Memory B cell (primary cell): ENCODE measurements around the gene ADAMTS3.
"Not testable (repeated sequence)": the region's sequence is repeated elsewhere in the genome, so short reads cannot be mapped to it uniquely, and the experiment has no call there.

ENCODE experiments used
- ATAC-seq: fragments of 150-1000 bp; cut with Tn5 transposase; 2 replicates; pipeline ENCODE4 v1.10.0; 2021; ENCODE audit warnings: low read depth, mild to moderate bottlenecking, moderate library complexity
- DNase-seq, 2 donors: peaks; one replicate each; pipeline ENCODE4 v3.0.0; 2022; ENCODE audit warnings: low spot score in 2 of 2
- H3K27ac Mint-ChIP-seq: one replicate; pipeline ENCODE4 v1.8.0; 2022; ENCODE audit warnings: mild to moderate bottlenecking, moderate library complexity, mixed read lengths
- H3K27me3 Mint-ChIP-seq: one replicate; pipeline ENCODE4 v1.8.0; 2022; ENCODE audit warnings: mixed read lengths
- H3K36me3 Mint-ChIP-seq: one replicate; pipeline ENCODE4 v1.8.0; 2022; ENCODE audit warnings: mild to moderate bottlenecking, mixed read lengths
- H3K4me1 Mint-ChIP-seq: one replicate; pipeline ENCODE4 v1.8.0; 2022; ENCODE audit warnings: mixed read lengths
- H3K4me3 Mint-ChIP-seq: one replicate; pipeline ENCODE4 v1.8.0; 2022; ENCODE audit warnings: mild to moderate bottlenecking, moderate library complexity, mixed read lengths
- H3K9me3 Mint-ChIP-seq: one replicate; pipeline ENCODE4 v1.8.0; 2022; ENCODE audit warnings: mixed read lengths

ADAMTS3 gene

DNA sequence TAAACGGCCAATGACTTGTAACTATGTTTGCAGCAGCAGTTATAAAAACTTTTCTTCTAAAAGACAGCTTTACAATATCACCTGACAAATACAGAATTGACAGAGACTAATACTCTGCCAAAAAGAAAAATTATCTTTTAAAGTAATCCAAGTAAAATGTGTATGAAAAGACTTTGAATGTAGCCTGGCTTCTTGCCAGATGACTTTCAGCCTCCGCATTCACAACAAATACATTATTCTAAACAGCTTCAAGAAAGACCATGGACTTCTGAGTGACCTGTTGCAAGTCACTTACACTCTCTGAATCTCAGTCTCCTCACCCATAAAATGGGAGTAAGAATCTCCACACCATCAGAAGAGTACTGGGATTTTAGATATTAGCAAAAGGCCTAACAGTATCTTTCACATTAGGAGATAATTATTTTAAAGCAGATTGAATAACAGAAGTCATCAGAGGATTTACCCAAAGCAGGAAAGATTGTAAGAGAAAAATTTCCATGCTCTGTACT is 2.5 kb downstream of the ADAMTS3 start:
- Mint-ChIP-seq H3K4me1 (peaks cover 4% of the 10 kb centered on the region), H3K9me3 (peaks cover 1% of the 10 kb centered on the region), H3K36me3 (no peaks in the 10 kb centered on the region), H3K4me3 (no peak overlapping the region), H3K27ac (no peak overlapping the region), H3K27me3 (peaks cover 12% of the 10 kb centered on the region)
- no peak for ATAC-seq
- DNase-seq = no peak

DNA sequence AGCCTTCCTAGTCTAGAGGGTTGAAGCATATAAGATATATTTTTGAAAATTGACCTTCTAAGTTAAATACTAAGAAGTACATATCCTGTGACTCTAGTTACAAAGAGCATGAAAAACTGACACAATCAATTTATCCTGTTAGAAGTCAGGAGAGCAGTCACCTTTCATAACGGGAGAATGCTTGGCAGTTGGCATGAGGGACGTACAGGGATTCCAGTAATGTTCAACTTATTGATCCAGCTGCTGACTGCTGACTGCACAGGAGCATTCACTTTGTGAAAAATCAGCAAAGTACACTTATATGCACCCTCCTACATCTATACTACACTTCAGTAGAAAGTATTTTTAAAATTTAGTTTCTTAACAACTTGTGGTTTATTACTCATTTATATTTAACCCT is 4.2 kb downstream of the ADAMTS3 start:
- peaks cover 1% of the 10 kb centered on the region for H3K9me3 Mint-ChIP-seq
- peaks cover 8% of the 10 kb centered on the region for H3K27me3 Mint-ChIP-seq

DNA sequence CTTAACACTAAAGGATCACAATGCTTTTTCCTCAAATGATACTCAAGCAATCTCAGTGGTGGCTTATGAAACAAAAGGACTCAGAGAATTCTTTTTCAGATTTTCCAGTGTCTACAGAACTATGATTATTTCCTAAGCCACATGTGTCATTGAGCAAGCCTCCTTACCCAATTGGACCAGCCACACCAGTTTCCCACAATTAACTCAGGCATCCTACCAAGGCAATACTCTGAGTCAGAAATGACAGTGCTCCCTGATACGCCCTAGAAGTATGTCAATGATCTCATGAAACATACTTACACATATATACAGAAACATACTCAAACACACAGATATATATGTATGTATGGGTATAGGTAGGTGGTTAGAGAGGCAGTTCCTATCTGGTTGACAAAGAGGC is 4.8 kb downstream of the ADAMTS3 start:
- Mint-ChIP-seq H3K27ac (no peak overlapping the region), H3K4me1 (peaks cover 4% of the 10 kb centered on the region)
- no peak for DNase-seq

More for the DNA sequence above, 4.2 kb downstream of the ADAMTS3 start:
- Mint-ChIP-seq H3K27ac (no peak overlapping the region), H3K4me1 (peaks cover 4% of the 10 kb centered on the region), H3K36me3 (no peaks in the 10 kb centered on the region), H3K4me3 (no peak overlapping the region)
- DNase-seq = no peak
- no peak for ATAC-seq

DNA sequence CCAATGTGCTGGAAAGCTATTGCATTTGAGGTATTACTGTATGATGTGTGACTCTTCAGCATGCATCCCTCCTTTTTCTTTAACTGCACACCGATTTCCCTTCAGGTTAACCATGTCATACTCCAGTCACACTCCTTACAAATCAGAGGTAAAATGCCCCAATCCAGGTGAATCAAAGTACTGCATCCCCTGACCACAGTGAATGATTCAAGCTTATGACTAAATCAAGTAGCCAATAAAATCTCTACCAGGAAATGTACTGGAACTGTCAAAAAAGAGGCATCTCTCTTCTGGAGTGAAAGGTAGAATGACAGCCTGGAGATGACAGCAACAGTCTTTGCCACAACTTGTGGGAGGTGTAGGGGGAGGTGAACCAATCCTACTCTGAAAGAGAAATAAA is 10.4 kb downstream of the ADAMTS3 start:
- Mint-ChIP-seq H3K4me1 (no peaks in the 10 kb centered on the region), H3K9me3 (peaks cover 4% of the 10 kb centered on the region), H3K27ac (no peak overlapping the region), H3K36me3 (no peaks in the 10 kb centered on the region), H3K27me3 (peaks cover 3% of the 10 kb centered on the region), H3K4me3 (no peak overlapping the region)
- DNase-seq = no peak
- no peak for ATAC-seq

More for the DNA sequence above, 4.8 kb downstream of the ADAMTS3 start:
- Mint-ChIP-seq H3K36me3 (no peaks in the 10 kb centered on the region), H3K27me3 (peaks cover 5% of the 10 kb centered on the region), H3K4me3 (no peak overlapping the region), H3K9me3 (peaks cover 1% of the 10 kb centered on the region)
- no peak for ATAC-seq

DNA sequence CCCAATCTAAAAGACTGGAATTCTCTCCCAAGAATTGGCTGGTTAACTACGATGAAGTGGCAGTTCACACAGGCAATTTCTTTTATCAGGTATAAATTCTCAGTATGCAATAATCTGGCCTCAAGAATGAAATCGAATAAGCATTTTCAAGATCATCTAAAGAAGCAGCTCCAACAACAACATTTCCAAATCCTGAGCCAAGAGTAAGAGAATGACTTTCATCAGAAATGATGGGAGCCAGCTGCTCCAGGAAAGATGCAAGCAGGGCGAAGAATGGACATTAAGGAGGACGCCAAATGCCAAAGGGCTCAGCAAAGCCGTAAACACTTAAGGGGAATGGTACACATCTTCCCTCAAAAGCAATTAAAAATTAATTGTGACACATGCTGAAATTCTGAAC is 12.0 kb downstream of the ADAMTS3 start:
- Mint-ChIP-seq H3K27ac (no peak overlapping the region), H3K4me1 (no peaks in the 10 kb centered on the region), H3K36me3 (no peaks in the 10 kb centered on the region), H3K4me3 (no peak overlapping the region), H3K9me3 (peaks cover 5% of the 10 kb centered on the region), H3K27me3 (peaks cover 3% of the 10 kb centered on the region)
- DNase-seq (no peak), ATAC-seq (no peak)

DNA sequence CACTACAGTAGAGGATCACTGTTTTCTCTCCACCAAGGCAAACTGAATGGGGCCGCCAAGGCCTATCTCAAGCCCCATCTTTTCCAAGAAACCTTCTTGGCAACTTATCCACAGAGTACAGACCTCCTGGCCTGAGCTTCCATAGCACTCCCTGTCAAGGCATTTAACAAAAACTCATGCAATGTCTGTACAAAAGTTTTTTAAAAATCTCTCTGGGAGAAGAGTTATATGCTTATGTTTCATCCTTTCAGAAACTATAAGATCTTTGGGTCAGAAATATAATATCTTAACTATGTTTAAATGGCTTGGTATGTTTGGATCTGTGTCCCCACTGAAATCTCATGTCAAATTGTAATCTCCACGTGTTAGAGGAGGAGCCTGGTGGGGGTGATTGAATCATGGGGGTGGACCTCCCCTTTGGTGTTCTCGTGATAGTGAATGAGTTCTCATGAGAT is 13.6 kb downstream of the ADAMTS3 start:
- ATAC-seq = no peak
- Mint-ChIP-seq H3K9me3 (peaks cover 5% of the 10 kb centered on the region), H3K4me1 (no peaks in the 10 kb centered on the region), H3K4me3 (no peak overlapping the region), H3K27me3 (peaks cover 3% of the 10 kb centered on the region), H3K27ac (no peak overlapping the region), H3K36me3 (no peaks in the 10 kb centered on the region)
- no peak for DNase-seq

DNA sequence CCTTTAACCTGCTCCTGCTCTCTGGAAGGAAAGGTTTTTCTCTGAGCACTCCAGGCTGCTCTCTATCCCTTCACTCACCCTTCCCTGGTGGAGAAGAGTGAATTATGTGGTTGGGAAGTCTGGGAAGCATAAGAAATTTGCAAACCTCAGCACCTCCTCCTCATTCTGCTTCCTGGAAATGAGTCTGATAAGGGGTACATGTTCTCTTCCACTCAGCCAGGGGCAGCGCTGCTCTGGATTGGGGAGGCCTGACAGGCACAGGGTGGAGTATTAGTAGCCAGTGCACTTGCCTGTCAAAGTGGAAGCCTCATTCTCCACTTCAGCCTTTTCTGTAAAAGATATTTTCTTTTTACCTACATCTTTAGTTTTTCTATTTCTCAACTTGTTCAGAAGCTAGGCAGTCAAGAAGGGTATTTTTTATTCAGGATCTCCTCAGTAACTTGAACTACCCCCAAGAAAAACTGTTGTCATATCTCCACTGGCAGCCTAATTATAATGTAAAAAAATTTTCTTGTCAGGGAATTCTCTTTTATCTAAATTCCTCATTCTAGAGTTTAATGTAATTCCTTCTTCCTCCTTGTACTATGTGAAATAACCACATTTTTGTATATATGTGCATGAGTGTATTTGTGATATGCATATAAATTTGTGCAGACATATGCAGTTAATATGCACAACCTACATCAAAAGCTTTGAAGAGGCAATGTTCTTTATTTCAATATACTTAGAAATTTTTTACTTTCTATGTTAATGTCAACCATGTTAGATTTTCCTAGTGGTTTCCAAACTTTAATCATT is 15.3 kb downstream of the ADAMTS3 start:
- H3K4me3 Mint-ChIP-seq = no peak overlapping the region
- peaks cover 5% of the 10 kb centered on the region for H3K9me3 Mint-ChIP-seq
- peaks cover 2% of the 10 kb centered on the region for H3K27me3 Mint-ChIP-seq
- H3K4me1 Mint-ChIP-seq = no peaks in the 10 kb centered on the region
- H3K36me3 Mint-ChIP-seq = no peaks in the 10 kb centered on the region
- no peak overlapping the region for H3K27ac Mint-ChIP-seq
- DNase-seq (no peak), ATAC-seq (no peak)

DNA sequence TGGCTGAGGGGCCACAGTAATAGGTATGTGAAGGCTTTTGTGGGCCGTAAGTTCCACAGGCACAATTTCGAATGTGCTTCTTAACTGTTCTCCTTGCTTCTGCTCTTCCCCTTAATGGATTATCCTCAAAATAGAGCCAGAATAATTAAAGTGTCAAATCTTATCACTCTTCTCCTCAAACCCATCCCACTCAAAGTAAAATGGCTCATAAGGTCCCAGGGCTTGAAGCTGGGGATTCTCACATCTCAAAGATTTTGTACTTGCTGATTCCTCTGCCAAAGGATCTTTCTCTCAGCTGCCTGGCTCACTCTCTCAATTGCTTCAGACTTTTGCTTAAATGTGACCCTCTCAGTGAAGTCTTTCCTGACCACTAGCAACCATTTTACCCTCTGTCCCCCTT is 16.6 kb downstream of the ADAMTS3 start:
- H3K4me1 Mint-ChIP-seq = no peaks in the 10 kb centered on the region
- H3K9me3 Mint-ChIP-seq = peaks cover 1% of the 10 kb centered on the region
- peaks cover 2% of the 10 kb centered on the region for H3K27me3 Mint-ChIP-seq
- DNase-seq = no peak
- H3K36me3 Mint-ChIP-seq = no peaks in the 10 kb centered on the region
- no peak overlapping the region for H3K27ac Mint-ChIP-seq
- H3K4me3 Mint-ChIP-seq = no peak overlapping the region
- no peak for ATAC-seq

DNA sequence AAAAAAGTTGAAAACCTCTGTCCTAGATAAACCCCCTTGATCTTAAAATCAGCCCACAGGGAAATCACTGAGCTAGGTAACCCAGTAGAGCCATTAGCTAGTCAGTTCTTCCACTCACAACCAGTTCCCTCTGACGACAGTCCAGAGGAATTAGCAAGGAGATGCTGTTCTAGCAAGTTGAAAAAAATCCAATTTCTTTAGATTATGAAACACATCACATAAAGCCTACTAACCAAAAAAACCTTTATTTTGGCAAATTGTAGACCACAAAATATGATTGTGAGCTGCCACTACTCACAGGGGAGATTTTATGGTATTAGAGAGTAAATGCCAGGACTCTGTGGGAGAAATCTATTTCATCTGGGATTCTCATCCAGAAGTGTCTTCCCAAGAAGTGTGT is 22.6 kb downstream of the ADAMTS3 start:
- Mint-ChIP-seq H3K27me3 (no peaks in the 10 kb centered on the region), H3K4me1 (no peaks in the 10 kb centered on the region), H3K27ac (no peak overlapping the region), H3K36me3 (no peaks in the 10 kb centered on the region), H3K9me3 (no peaks in the 10 kb centered on the region), H3K4me3 (no peak overlapping the region)
- DNase-seq (no peak), ATAC-seq (no peak)

DNA sequence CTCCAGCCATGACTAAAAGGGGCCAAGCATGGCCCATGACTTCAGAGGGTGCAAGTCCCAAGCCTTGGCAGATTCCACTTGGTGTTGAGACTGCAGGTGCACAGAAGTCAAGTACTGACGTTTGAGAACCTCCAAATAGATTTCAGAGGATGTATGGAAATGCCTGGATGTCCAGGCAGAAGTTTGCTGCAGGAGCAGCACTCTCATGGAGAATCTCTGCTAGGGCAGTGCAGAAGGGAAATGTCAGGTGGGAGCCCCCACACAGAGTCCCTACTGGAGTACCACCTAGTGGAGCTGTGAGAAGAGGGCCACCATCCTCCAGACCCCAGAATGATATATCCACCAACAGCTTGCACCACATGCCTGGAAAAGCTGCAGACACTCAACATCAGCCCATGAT is 28.3 kb downstream of the ADAMTS3 start:
- not testable (repeated sequence) for H3K36me3 Mint-ChIP-seq, H3K4me1 Mint-ChIP-seq

DNA sequence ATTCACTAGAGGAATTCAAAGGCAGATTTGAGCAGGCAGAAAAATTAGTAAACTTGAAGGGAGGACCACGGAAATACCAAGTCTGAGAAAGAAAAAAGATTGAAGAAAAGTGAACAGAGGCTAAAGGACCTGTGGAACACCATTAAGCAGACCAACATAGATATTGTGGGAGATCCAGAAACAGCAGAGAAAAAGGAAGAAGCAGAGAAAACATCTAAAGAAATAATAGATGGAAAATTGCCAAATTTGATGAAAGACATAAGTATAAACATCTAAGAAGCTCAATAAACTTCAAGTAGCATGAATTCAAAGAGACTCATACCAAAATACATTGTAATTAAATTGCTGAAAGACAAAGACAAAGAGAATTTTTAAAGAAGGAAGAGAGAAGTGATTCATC is 31.0 kb downstream of the ADAMTS3 start:
- Mint-ChIP-seq H3K36me3 (no peaks in the 10 kb centered on the region), H3K4me3 (no peak overlapping the region), H3K4me1 (no peaks in the 10 kb centered on the region), H3K27ac (no peak overlapping the region), H3K9me3 (peaks cover 10% of the 10 kb centered on the region), H3K27me3 (no peaks in the 10 kb centered on the region)
- DNase-seq (no peak), ATAC-seq (no peak)

More for the DNA sequence above, 28.3 kb downstream of the ADAMTS3 start:
- DNase-seq, H3K27me3 Mint-ChIP-seq, H3K27ac Mint-ChIP-seq, ATAC-seq, H3K4me3 Mint-ChIP-seq: not testable (repeated sequence)
- H3K9me3 Mint-ChIP-seq = peaks cover 10% of the 10 kb centered on the region

DNA sequence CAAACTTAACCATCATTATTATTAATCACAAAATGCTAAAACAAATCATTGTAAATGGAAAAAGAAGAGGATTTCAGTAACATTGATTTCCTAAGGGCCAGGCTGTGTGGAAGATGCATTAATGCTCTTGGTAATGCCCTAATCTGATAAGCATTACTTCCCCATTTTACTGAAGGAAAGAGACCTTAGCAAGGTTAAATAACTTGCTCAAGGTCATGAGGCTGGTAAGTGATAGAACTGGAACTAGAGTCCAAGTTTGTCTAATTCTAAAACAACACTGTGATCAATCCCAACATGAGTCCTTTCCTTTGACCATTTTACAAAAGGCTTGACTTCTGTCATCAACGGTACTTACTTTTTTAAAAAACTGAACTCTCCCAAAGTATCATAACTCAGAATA is 32.6 kb downstream of the ADAMTS3 start:
- H3K27ac Mint-ChIP-seq = no peak overlapping the region
- ATAC-seq = no peak

DNA sequence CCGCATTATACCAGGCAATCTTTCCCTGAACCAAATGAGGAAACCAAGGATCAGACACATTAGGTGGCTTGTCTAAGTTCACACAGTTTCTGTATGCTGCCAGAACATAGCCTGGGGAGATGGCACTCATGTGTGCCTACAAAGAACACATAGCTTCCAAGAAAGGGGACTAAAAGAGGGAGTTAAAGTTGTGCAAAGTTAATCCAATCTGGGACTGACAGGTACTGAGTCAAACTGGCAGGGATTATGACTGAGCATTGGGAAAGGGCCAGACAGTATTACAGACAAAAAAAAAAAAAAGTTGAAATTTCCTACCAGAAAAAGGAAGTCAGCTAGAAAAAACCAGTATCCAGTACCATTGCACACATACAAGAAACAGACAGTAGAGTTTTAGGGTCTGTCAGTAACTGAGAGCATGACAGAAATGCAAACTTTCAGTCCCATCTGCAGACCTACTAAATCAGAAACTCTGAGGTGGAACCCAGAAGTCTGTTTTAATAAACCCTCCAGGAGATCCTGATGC is 37.2 kb downstream of the ADAMTS3 start:
- H3K9me3 Mint-ChIP-seq = no peaks in the 10 kb centered on the region
- no peaks in the 10 kb centered on the region for H3K27me3 Mint-ChIP-seq

More for the DNA sequence above, 32.6 kb downstream of the ADAMTS3 start:
- no peak for DNase-seq
- H3K4me3 Mint-ChIP-seq = no peak overlapping the region
- H3K4me1 Mint-ChIP-seq = no peaks in the 10 kb centered on the region
- no peaks in the 10 kb centered on the region for H3K27me3 Mint-ChIP-seq
- peaks cover 10% of the 10 kb centered on the region for H3K9me3 Mint-ChIP-seq
- no peaks in the 10 kb centered on the region for H3K36me3 Mint-ChIP-seq

DNA sequence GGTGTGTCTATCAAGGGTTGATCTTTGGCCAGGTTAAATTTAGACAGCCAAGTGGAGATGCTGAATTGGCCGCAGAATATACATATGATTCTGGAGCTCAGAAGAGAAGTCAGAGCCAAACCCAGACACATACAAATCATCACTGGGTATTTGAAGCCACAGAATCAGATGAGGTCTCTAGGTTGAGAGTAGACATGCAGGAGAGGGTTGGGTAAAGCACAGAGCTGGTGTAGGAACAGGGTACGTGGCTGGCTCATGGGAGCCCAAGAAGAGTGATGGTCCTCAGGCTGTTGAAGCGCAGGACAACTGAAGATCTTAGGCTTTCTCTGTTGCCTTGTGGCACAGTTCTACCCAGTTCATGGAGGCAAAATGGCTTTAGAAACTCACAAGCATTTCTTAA is 37.7 kb downstream of the ADAMTS3 start:
- Mint-ChIP-seq H3K4me3 (no peak overlapping the region), H3K27me3 (no peaks in the 10 kb centered on the region), H3K27ac (no peak overlapping the region), H3K36me3 (no peaks in the 10 kb centered on the region), H3K4me1 (no peaks in the 10 kb centered on the region), H3K9me3 (no peaks in the 10 kb centered on the region)
- ATAC-seq (no peak), DNase-seq (no peak)

More for the DNA sequence above, 37.2 kb downstream of the ADAMTS3 start:
- Mint-ChIP-seq H3K4me1 (no peaks in the 10 kb centered on the region), H3K4me3 (no peak overlapping the region), H3K36me3 (no peaks in the 10 kb centered on the region), H3K27ac (no peak overlapping the region)
- DNase-seq (no peak), ATAC-seq (no peak)
